ENCODE measurements around the gene PTGFRN. TPM values are rescaled to one million over a fixed set of nuclear protein-coding genes. Genes with fewer than 3 reads are reported as not detected.

PTGFRN gene
- total RNA-seq, 1 donor = 40.2 TPM

DNA sequence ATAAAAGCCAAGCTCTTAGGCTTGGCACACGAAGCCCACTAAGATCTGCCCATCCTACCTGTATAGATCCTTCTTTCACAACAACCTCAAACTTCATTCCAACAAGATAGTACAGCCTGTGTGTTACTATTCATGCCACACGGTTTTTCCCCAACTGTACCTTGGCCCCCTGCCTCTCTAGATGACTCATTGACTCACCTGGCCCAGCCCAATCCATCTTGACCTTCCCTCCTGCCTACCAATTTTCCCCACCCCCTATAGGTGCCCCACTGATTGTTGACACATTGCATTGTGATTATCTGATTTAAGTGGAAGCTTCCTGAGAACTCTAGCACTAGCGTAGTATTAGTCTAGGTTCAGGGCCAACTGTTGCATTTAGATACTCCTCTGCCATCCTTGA lies 89.9 kb downstream of the PTGFRN start:
- Histone ChIP-seq H3K79me2 (ENCODE audit: insufficient read depth, low read length) (no peaks in the 10 kb centered on the region), H3K9me3 (ENCODE audit: low read depth, low read length) (no peaks in the 10 kb centered on the region), H3K27ac (ENCODE audit: low read depth, low read length) (no peak overlapping the region), H3K27me3 (ENCODE audit: insufficient read depth, low read length) (no peaks in the 10 kb centered on the region), H2AFZ (ENCODE audit: low read length) (no peak overlapping the region), H3K4me3 (ENCODE audit: insufficient read depth, low read length) (no peak overlapping the region), H3K4me2 (ENCODE audit: insufficient read depth, low read length) (no peak overlapping the region), H3K4me1 (ENCODE audit: insufficient read depth, low read length) (peaks cover 15% of the 10 kb centered on the region), H3K36me3 (ENCODE audit: insufficient read depth, low read length) (no peaks in the 10 kb centered on the region), H4K20me1 (ENCODE audit: insufficient read depth, low read length) (no peaks in the 10 kb centered on the region)
- TF ChIP-seq, protein P1, sequence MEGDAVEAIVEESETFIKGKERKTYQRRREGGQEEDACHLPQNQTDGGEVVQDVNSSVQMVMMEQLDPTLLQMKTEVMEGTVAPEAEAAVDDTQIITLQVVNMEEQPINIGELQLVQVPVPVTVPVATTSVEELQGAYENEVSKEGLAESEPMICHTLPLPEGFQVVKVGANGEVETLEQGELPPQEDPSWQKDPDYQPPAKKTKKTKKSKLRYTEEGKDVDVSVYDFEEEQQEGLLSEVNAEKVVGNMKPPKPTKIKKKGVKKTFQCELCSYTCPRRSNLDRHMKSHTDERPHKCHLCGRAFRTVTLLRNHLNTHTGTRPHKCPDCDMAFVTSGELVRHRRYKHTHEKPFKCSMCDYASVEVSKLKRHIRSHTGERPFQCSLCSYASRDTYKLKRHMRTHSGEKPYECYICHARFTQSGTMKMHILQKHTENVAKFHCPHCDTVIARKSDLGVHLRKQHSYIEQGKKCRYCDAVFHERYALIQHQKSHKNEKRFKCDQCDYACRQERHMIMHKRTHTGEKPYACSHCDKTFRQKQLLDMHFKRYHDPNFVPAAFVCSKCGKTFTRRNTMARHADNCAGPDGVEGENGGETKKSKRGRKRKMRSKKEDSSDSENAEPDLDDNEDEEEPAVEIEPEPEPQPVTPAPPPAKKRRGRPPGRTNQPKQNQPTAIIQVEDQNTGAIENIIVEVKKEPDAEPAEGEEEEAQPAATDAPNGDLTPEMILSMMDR (IDR thresholded peaks at IDR 0.05; ENCODE audit: extremely low read depth, low read depth, low read length) = no peak
- no peak for DNase-seq (ENCODE audit: insufficient read length, low spot score, missing footprints)

DNA sequence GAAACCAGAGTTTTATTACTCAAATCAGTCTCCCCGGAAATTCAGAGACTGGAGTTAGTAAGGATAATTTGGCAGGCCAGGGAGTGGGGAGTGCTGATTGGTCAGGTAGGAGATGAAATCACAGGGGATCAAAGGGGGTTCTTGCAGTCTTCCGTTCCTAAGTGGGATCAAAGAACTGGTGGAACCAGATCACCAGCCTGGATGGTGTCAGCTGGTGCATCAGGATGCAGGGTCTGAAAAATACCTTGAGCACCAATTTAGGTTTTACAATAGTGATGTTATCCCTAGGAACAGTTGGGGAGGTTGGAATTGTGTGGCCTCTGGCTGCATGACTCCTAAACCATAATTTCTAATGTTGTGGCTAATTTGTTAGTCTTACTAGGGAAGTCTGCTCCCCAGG lies 90.4 kb downstream of the PTGFRN start:
- H3K4me1 ChIP-seq (ENCODE audit: insufficient read depth, low read length) = peaks cover 15% of the 10 kb centered on the region
- TF ChIP-seq, protein P1 (IDR thresholded peaks at IDR 0.05; ENCODE audit: extremely low read depth, low read depth, low read length) = no peak
- no peak overlapping the region for H3K27ac ChIP-seq (ENCODE audit: low read depth, low read length)
- H3K27me3 ChIP-seq (ENCODE audit: insufficient read depth, low read length) = no peaks in the 10 kb centered on the region
- no peaks in the 10 kb centered on the region for H3K9me3 ChIP-seq (ENCODE audit: low read depth, low read length)
- no peak overlapping the region for H3K4me2 ChIP-seq (ENCODE audit: insufficient read depth, low read length)
- no peaks in the 10 kb centered on the region for H3K36me3 ChIP-seq (ENCODE audit: insufficient read depth, low read length)
- no peaks in the 10 kb centered on the region for H4K20me1 ChIP-seq (ENCODE audit: insufficient read depth, low read length)
- H3K79me2 ChIP-seq (ENCODE audit: insufficient read depth, low read length) = no peaks in the 10 kb centered on the region
- no peak overlapping the region for H3K4me3 ChIP-seq (ENCODE audit: insufficient read depth, low read length)
- no peak for DNase-seq (ENCODE audit: insufficient read length, low spot score, missing footprints)
- H2AFZ ChIP-seq (ENCODE audit: low read length) = no peak overlapping the region

DNA sequence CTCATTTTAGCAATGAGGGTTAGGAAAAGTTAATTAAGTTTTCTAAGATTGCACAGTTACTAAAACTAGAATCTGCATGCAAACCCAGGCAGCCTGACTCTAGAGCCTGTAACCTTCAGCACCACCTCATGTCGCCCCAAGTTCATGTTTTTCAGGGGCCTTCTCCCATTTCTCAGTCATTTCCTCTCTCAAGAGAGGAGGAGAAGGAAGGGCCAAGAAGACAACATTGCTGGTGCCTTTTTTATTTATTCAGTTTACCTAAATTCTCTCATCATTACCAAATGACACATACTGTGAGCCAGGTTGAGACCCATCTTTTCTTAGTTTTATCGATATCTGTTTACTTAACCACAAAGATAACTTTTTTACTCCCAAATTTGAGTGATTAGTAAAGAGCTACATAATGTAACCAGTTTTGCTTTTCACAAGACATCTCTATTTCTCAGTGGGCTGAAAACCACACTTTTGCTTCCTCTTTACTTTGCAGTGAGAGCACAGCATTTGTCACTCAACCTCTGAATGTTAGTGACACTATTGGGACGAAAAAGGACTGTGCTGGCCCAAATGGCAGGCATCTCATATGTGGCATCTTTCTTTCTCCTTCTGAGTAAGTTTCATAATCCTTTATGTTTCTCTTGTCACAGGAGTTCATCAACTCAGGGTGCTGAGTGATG lies 91.7 kb downstream of the PTGFRN start, which contains the start of gene CD101:
CD101 (plus strand) TSS at position 507 of the 674 bp plus-strand sequence; CDS start at position 565, 58 bp downstream.
- peaks cover 15% of the 10 kb centered on the region for H3K4me1 ChIP-seq (ENCODE audit: insufficient read depth, low read length)
- no peak within 1 kb of the TSS for H3K4me3 ChIP-seq (ENCODE audit: insufficient read depth, low read length)
- H3K9me3 ChIP-seq (ENCODE audit: low read depth, low read length) = no peaks in the 10 kb centered on the region
- H3K36me3 ChIP-seq (ENCODE audit: insufficient read depth, low read length) = no peaks in the 10 kb centered on the region
- H3K79me2 ChIP-seq (ENCODE audit: insufficient read depth, low read length) = no peaks in the 10 kb centered on the region
- DNase-seq (ENCODE audit: insufficient read length, low spot score, missing footprints) = no peak
- H4K20me1 ChIP-seq (ENCODE audit: insufficient read depth, low read length) = no peaks in the 10 kb centered on the region
- TF ChIP-seq, protein P1 (IDR thresholded peaks at IDR 0.05; ENCODE audit: extremely low read depth, low read depth, low read length) = no peak
- no peak within 1 kb of the TSS for H3K4me2 ChIP-seq (ENCODE audit: insufficient read depth, low read length)
- no peak within 1 kb of the TSS for H2AFZ ChIP-seq (ENCODE audit: low read length)
- H3K27ac ChIP-seq (ENCODE audit: low read depth, low read length) = no peak within 1 kb of the TSS
- H3K27me3 ChIP-seq (ENCODE audit: insufficient read depth, low read length) = no peaks in the 10 kb centered on the region

DNA sequence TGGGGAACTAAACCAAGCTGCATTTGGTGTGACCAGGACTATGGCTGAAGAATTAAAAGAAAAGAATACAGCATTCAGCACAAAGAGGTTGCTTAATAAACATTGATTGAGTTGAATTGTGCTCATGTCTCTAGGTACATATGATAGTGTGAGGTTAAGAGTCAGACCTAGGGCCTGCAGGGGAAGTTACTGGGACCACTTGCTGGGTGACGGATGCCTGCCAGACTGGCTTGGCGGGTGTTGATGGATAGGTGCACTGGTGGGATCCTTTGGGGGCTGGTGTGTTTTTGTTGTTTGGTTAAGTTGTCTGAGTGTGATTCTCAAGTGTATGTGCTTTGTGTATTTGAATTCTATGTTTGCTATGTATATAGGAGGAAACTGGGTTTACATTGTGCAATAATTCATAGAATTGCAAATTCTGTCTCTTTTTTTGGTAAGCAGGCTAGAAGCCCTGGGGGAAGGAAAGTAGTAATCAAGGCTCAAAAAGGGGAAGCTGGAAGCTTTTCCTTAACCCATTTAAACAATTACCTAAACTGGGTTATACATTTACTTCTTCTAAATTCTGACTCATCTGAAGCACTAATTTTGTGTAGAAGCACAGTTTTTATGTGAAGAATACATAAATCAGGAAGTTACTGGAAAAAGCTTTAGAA lies 93.6 kb downstream of the PTGFRN start:
- H3K36me3 ChIP-seq (ENCODE audit: insufficient read depth, low read length) = no peaks in the 10 kb centered on the region
- no peaks in the 10 kb centered on the region for H3K9me3 ChIP-seq (ENCODE audit: low read depth, low read length)
- H3K4me1 ChIP-seq (ENCODE audit: insufficient read depth, low read length) = no peaks in the 10 kb centered on the region
- H3K79me2 ChIP-seq (ENCODE audit: insufficient read depth, low read length) = no peaks in the 10 kb centered on the region
- no peaks in the 10 kb centered on the region for H4K20me1 ChIP-seq (ENCODE audit: insufficient read depth, low read length)
- H3K27me3 ChIP-seq (ENCODE audit: insufficient read depth, low read length) = no peaks in the 10 kb centered on the region
- no peak overlapping the region for H3K27ac ChIP-seq (ENCODE audit: low read depth, low read length)
- no peak overlapping the region for H2AFZ ChIP-seq (ENCODE audit: low read length)
- no peak overlapping the region for H3K4me2 ChIP-seq (ENCODE audit: insufficient read depth, low read length)
- TF ChIP-seq, protein P1 (IDR thresholded peaks at IDR 0.05; ENCODE audit: extremely low read depth, low read depth, low read length) = no peak
- no peak for DNase-seq (ENCODE audit: insufficient read length, low spot score, missing footprints)
- H3K4me3 ChIP-seq (ENCODE audit: insufficient read depth, low read length) = no peak overlapping the region

Measured in osteoblast (primary cell).